NK-92 treated with Interleukin-12 subunit alpha and Interleukin-12 subunit beta, amount 100 ng/mL, for 24 hours (cell line): ENCODE data around the gene NOSTRIN.
"Not testable (repeated sequence)": the region's sequence is repeated elsewhere in the genome, so short reads cannot be mapped to it uniquely, and the experiment has no call there.

ENCODE experiments used
- DNase-seq: peaks from one replicate; lab custom pipeline; 2025; lab: John Stamatoyannopoulos, UW

Gene NOSTRIN

DNA sequence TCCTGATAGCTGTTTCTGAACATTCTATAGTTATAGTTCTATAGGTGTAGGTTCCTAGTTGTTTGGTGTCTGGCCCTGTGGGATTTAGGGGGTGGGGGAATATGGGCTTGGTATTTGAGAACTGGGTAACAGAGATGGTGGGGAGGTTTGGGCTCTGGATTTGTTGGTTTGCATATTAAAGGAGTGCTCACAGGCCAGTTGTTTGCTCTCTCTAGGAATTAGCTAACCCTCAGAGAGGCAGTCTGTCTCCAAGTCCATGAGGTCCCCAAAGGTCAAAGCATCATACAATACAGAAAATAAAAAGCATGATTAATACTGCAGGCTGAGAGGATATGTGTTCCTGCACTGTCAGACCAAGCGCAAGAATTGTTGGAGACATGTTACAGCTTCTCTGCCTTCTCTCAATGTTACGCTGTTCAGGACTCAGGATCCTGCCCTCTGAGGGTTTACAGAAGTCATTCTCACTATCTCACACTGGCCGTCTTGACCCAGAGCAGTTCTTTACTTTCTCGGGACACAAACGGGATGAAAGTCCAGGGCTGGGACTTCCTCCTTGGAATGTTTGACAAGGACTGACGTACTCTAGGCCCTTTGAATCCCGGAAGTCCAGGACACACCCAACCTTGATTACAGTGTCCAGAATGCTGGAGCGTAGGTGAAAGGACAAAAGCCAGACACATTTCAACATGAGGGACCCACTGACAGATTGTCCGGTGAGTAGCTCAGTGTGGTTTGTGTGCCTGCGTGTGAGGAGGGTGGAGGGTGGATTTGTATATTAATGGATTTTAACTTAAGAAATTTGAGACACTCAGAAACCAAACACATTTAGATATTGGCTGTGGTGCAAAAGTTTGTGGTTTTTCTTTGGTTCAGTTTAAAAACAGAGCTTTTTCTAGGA is at the start of gene NOSTRIN:
Gene NOSTRIN (plus strand): TSS at position 677 of the 898 bp plus-strand sequence. CDS start 10 bp downstream, at position 687.
- DNase-seq = no peak

DNA sequence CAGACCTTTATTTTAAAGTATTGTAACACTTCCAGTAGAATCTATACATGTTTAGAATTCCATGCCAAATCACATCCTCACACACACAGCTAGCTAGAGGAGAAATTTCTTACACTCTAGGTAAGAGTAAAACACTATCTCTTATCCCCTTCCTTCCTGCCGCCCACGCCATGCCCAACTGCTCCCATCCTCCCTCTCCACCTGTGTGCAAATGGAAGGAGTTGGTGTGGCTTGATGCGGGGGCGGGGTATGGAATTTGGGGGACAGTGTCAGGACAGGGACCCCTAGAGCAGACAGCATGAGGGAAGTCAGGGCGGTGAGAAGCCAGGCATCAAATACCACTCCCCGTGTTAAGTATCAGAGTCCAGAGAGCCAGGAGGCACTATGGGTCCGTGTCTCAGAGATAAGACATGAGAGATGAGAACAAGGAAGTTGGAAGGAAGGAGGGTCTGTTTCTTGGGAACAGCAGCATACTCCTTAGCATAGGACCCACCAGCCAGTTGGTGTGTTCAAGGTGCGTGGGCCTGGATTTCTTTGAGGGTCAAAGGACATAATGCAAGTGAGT is 48.6 kb upstream of the NOSTRIN start:
- no peak for DNase-seq

- no peak for DNase-seq
Measured at GRCh38 chr2:168757223-168757622, 45.2 kb upstream of the NOSTRIN start.

DNA sequence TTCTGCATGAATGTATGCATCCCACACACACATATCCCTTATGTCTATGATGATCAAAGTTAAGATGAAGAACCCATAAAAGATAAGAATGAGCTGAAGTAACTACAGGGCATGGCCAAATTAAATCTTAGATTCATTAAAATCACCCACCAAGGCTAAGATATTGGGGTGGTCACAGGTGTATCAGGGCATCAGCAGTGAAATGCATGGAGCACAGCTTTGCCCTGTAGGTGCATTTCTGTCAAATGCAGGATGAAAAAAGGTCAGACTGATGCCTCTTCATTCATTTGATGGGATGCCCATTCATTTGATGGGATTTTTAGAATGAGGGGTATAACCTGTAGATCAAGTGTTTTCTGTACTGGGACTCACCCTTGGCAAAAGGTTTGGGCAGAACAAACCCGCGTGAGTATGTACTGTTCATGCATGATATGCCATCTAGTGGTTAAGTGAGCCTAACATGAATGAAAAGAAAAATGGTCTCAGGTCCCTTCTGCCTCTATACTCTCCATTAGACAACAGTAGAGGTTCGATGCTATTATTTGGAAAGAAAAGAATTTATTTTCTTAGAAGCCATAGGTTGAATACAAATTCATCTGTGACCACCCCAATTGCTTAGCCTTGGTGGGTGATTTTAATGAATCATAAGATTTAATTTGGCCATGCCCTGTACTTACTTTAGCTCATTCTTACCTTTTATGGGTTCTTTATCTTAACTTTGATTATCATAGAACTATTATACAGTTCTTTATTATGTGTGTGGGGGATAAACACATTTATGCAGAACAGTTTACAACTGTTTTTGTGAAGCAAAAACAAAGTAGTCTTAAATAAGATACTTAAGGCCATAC is 43.2 kb upstream of the NOSTRIN start:
- no peak for DNase-seq

DNA sequence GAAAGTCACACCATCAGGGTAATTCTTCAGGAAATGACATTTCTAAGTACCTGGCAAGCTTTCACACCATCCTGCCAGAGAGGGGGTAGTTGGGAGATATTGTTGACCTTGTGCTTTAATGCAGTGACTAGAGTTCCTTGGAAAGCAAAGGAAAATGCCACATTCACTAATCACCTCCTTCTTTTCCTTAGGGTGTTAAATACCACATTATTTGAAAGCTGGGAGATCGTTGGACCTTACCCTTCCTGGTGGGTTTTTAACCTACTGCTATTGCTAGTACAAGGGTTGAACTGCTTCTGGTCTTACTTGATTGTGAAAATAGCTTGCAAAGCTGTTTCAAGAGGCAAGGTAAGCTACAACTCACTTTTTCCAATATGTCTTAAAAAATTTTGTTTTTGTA is 37.0 kb upstream of the NOSTRIN start:
- DNase-seq = no peak

GRCh38 chr2:168766600-168766999 is 35.8 kb upstream of the NOSTRIN start:
- no peak for DNase-seq

DNA sequence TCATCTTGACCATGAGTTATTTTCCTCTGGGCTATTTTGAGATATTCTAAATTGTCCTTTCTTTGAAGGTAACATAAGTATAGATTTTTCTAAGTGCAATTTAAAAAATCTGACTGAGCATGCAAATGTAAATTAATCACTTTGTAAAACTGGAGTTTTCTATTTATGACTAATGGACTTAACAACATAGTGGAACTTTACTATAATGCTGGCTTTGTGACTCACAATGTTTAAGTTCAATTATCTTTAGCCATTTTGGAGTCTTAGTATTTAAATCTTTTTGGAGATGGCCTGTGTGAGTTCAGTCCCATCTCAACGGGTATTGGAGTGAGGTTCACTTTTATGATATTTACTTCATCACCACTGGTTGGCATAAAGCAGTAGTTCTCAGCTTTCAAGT is 35.2 kb upstream of the NOSTRIN start:
- DNase-seq = no peak

DNA sequence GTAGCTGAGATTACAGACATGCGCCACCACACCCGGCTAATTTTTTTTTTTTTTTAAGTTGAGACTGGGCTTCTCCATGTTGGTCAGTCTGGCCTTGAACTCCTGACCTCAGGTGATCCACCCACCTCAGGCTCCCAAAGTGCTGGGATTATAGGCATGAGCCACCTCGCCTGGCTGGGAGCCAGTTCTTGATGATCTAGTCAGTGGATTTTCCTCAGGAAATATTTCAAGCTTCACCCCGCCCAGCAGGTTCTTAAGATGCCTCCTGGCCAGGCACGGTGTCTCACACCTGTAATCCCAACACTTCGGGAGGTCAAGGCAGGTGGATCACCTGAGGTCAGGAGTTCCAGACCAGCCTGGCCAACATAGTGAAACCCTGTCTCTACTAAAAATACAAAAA is 34.1 kb upstream of the NOSTRIN start:
- not testable (repeated sequence) for DNase-seq

DNA sequence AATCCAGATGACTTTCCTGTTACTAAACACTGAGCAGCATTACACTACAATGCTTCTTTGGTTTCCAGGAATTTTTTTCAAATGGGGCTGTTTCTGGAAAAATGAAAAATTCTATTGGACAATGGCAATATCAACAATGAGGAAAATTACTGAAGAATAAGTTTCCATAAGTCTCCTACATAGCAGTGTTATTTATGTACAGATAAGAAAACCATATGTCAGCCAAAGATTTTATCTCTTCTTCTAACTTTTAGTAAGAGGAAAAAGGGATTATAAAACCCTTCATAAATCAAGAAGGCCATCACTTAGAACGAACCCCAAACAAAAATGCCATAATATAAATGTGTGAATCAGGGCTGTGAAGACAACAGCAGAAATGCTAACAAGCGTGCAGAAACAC is 31.6 kb upstream of the NOSTRIN start:
- DNase-seq = no peak

DNA sequence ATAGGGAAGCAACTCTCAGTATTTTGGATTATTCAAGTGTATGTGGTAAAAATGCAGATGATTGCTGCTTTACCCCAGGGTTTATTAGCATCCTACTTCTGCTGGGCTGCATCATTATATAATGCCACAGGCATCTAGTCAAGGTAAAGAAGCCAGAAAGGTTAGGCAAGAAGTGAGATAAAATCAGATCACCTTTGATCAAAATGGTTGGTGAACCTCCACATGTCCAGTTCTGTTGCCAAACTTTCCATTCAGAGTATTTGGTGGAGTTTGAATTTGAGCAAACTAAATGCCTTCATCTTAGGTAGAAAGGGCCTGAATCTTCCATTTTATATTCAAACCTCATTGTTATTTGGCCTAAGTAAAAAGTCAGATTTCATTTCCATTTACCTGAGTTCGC is 29.7 kb upstream of the NOSTRIN start:
- no peak for DNase-seq

- DNase-seq = no peak
Measured at GRCh38 chr2:168773128-168773527, 29.3 kb upstream of the NOSTRIN start.

- peak; percentile 10 for DNase-seq
Measured at GRCh38 chr2:168773719-168774521, 28.5 kb upstream of the NOSTRIN start.

DNA sequence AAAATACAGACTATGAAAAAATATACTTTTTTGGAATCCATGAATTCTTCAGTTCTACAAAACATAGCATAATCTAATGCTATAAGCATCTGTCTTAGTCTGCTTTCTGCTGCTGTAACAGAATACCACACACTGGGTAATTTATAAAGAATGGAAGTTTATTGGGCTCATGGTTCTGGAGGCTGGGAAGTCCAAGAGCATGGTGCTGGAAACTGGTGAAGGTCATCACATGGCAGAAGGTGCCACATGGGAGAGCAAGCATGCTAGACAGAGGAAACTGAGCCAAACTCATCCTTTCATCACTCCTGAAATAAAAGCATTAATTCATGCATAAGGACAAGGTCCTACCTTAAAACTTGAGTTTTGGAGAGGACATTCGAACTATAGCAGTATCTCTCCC is 26.6 kb upstream of the NOSTRIN start:
- DNase-seq = no peak

GRCh38 chr2:168780669-168781071 is 21.8 kb upstream of the NOSTRIN start:
- no peak for DNase-seq

GRCh38 chr2:168781191-168781817 is 21.1 kb upstream of the NOSTRIN start:
- no peak for DNase-seq

DNA sequence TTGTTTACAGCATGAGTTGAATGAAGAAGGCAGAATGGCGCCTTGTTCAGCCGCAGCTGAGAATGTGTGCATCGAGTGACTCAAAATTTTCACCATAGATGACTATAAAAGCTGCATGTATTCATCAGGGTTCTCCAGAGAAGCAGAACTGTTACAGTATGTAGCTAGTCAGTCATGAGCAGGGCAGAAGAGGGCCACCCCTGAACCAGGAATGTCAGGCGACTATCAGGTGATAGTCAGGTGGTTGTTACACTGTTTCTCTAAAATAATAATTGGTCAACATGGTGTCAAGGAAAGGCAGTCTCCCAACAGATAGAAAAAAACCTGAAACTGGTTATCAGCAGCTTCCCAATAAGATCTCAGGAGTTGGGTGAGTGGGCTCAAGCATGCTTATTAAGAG is 20.2 kb upstream of the NOSTRIN start:
- DNase-seq = no peak

DNA sequence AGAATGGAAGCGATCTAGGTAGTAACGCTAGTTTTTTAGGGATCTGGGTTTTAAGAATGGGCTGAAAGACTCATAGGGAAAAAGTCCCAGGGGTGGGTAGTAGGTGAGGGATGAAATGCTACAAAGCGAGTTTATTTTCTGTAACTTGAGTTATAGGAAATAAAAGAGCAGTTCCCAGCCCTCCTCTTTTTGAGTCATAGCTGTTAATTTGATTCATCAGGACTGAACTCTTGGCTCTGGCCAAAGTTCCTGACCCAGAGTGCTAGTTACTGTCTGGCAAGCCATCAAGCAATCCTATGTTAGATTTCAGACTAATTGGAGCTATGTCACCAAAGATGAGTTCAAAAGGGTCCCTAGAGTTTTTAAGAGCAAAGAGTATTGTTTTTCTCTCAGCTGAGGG is 17.4 kb upstream of the NOSTRIN start:
- no peak for DNase-seq

GRCh38 chr2:168787098-168787781 is 15.2 kb upstream of the NOSTRIN start:
- DNase-seq = no peak

- DNase-seq = no peak
Measured at GRCh38 chr2:168787782-168788376, 14.6 kb upstream of the NOSTRIN start.

DNA sequence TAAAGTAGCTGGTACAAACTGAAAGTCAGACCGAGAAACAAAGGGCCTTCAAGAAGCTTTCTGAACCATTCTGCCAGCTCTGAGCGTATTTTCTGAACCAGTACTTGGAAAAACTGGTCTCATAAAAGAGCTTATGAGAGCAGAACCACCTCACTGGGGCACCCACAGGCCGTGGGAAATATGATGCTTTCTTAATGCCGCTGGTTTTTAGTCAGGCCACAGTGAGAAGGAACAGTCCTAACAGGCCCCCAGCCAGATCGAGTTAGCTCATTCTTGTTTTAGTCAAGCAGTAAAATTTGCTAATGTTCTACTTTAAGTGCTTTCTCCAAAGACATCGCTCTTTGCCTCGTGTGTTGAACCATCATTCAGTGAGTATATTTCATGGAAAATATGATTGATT is 12.7 kb upstream of the NOSTRIN start:
- DNase-seq = no peak
